ENCODE measurements around the gene SCAMP2. TPM values are rescaled to one million over a fixed set of nuclear protein-coding genes. Genes with fewer than 3 reads are reported as not detected.

Gene SCAMP2
- total RNA-seq, 4 donors from 2014 or later = 15.9 to 67.5 (median 33.0) TPM

DNA sequence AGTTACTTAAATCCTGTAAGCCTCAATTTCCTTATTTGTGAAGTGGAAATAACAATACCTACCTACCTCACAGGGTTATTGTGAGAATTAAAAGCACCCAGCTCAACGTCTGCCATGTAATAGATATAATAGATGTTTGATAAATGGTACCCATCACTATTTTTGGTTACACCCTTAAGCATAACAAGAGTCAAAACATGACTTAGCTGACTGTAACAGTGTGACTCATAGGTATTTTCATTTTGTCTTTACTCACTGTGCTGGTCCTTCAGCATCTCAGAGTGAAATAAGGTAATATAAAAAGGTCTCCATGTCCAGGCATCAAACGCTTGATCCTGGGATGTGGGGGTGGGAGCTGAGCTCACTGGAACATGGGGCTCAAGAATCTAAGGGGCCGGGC is 43.7 kb downstream of the SCAMP2 start:
- intact Hi-C loops (cut with DNase I; ENCODE audit: low total_unique reads) = no loop called here
- H3K27ac ChIP-seq = no peak overlapping the region
- TF ChIP-seq, protein P1, sequence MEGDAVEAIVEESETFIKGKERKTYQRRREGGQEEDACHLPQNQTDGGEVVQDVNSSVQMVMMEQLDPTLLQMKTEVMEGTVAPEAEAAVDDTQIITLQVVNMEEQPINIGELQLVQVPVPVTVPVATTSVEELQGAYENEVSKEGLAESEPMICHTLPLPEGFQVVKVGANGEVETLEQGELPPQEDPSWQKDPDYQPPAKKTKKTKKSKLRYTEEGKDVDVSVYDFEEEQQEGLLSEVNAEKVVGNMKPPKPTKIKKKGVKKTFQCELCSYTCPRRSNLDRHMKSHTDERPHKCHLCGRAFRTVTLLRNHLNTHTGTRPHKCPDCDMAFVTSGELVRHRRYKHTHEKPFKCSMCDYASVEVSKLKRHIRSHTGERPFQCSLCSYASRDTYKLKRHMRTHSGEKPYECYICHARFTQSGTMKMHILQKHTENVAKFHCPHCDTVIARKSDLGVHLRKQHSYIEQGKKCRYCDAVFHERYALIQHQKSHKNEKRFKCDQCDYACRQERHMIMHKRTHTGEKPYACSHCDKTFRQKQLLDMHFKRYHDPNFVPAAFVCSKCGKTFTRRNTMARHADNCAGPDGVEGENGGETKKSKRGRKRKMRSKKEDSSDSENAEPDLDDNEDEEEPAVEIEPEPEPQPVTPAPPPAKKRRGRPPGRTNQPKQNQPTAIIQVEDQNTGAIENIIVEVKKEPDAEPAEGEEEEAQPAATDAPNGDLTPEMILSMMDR (IDR thresholded peaks at IDR 0.05) = no peak
- TF ChIP-seq POLR2A (IDR thresholded peaks at IDR 0.05) = no peak
- H3K4me3 ChIP-seq = no peak overlapping the region
- no peaks in the 10 kb centered on the region for H3K27me3 ChIP-seq
- DNase-seq = no peak
- H3K36me3 ChIP-seq = no peaks in the 10 kb centered on the region
- H3K4me1 ChIP-seq = no peaks in the 10 kb centered on the region
- H3K9me3 ChIP-seq = no peaks in the 10 kb centered on the region

DNA sequence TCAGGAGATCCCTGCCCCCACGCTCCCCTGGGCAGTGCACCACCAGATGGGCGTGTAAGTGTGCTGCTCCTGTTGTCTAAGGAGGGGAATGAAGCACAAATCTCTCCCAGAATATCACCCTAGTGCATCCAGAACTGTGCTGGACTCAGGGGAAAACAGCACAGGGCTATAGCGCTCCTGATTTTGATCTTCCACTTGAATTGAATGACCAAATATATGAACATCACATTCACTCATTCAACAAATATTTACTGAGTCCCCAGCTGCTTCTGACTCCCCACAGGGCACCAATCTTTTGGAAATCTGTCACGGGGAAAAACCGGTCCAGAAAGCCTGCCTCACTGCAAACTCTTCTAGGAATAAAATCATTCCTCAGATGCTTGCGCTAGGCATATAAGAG is 44.3 kb downstream of the SCAMP2 start:
- Histone ChIP-seq H3K27me3 (no peaks in the 10 kb centered on the region), H3K36me3 (no peaks in the 10 kb centered on the region), H3K27ac (no peak overlapping the region), H3K4me3 (no peak overlapping the region), H3K4me1 (no peaks in the 10 kb centered on the region), H3K9me3 (no peaks in the 10 kb centered on the region)
- intact Hi-C loops (cut with DNase I; ENCODE audit: low total_unique reads) = no loop called here
- no peak for DNase-seq
- TF ChIP-seq, protein P1 (IDR thresholded peaks at IDR 0.05) = no peak
- TF ChIP-seq POLR2A (IDR thresholded peaks at IDR 0.05) = no peak

DNA sequence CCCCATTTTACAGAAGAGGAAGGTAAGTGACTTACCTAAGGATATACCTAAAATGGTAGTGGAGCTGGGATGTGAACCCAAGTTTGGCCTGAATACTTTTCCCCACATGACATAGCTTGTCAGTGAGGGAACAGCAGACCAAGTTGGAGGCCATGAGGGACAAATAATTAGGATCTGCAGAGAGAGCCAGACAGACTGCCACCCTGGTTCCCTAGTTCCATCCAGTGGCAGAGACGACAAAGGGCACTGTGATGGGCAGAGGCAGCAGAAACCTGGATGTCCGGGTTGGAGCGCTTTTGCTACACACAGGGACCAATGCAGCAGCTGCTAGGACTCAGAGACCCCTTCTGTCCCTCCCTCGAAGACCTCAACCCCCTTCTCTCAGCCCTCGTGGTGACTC is 45.6 kb downstream of the SCAMP2 start:
- TF ChIP-seq POLR2A (IDR thresholded peaks at IDR 0.05) = no peak
- TF ChIP-seq, protein P1 (IDR thresholded peaks at IDR 0.05) = no peak
- Histone ChIP-seq H3K4me1 (no peaks in the 10 kb centered on the region), H3K27me3 (no peaks in the 10 kb centered on the region), H3K27ac (no peak overlapping the region), H3K9me3 (no peaks in the 10 kb centered on the region), H3K4me3 (no peak overlapping the region), H3K36me3 (no peaks in the 10 kb centered on the region)
- intact Hi-C loops (cut with DNase I; ENCODE audit: low total_unique reads) = no loop called here
- no peak for DNase-seq

DNA sequence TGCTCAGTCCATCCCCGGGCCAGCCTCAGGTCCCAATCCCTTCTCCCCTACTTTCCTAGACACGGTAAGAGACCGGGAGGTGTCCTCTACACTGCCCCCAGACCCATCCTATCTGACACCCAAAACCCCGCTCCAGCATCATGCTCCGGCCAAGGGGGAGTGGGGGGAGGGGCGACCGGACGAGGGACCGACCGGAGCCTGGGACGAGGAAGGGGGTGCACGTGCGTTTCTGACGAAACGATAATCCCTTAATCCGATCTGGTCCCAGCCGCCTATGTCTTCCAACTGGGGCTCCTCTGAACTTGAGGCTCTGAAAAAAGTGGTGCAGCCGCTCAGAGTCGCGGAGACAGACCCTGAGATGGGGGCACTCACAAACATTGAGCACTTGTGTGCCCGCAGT is 46.2 kb downstream of the SCAMP2 start:
- Histone ChIP-seq H3K4me3 (no peak overlapping the region), H3K27me3 (no peaks in the 10 kb centered on the region), H3K4me1 (no peaks in the 10 kb centered on the region), H3K27ac (no peak overlapping the region), H3K36me3 (no peaks in the 10 kb centered on the region), H3K9me3 (no peaks in the 10 kb centered on the region)
- no peak for DNase-seq
- intact Hi-C loops (cut with DNase I; ENCODE audit: low total_unique reads) = no loop called here
- TF ChIP-seq, protein P1 (IDR thresholded peaks at IDR 0.05) = no peak
- no peak for TF ChIP-seq POLR2A (IDR thresholded peaks at IDR 0.05)

DNA sequence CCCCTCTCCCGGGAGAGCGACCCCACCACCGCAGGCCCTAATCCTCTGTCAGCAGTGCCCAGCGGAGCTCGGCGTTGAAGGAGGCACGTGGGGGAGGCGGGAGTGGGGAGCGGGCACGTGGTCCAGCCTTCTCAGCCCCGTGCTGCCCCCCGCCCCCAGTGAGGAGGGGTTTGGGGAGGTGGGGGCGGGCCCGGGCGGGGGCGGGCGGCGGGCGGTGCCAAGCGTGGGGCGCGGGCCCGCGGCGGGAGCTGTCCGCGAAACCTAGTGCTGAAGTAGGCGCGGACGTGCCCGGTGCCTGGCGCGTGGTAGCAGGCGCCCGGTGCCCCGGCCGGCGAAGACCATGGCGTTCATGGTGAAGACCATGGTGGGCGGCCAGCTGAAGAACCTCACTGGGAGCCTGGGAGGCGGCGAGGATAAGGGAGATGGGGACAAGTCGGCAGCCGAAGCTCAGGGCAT is 46.8 kb downstream of the SCAMP2 start, which contains the start of gene CPLX3:
Gene CPLX3 (plus strand): TSS at position 264 of the 456 bp plus-strand sequence. CDS start 77 bp downstream, at position 341.
- Histone ChIP-seq H3K9me3 (no peaks in the 10 kb centered on the region), H3K4me3 (no peak within 1 kb of the TSS), H3K36me3 (no peaks in the 10 kb centered on the region), H3K27me3 (no peaks in the 10 kb centered on the region), H3K27ac (no peak within 1 kb of the TSS), H3K4me1 (no peaks in the 10 kb centered on the region)
- no peak for TF ChIP-seq POLR2A (IDR thresholded peaks at IDR 0.05)
- TF ChIP-seq, protein P1 (IDR thresholded peaks at IDR 0.05) = no peak
- DNase-seq = peak in 1 of 2 donors; percentile 34
- intact Hi-C loops (cut with DNase I; ENCODE audit: low total_unique reads) = no loop called here
